Stimulated activated CD8-positive, alpha-beta memory T cell treated with anti-CD3 and anti-CD28 coated beads, Interleukin-4, amount 100 ng/mL, for 1 hour (primary cell): ENCODE results near the gene DGKG.

Experiments used
- DNase-seq, 2 donors: peaks; one replicate each; pipeline ENCODE4 v3.0.0-alpha.2; 2020; ENCODE audit warnings: low read depth in 2 of 2, low spot score in 1 of 2

The DGKG gene

DNA sequence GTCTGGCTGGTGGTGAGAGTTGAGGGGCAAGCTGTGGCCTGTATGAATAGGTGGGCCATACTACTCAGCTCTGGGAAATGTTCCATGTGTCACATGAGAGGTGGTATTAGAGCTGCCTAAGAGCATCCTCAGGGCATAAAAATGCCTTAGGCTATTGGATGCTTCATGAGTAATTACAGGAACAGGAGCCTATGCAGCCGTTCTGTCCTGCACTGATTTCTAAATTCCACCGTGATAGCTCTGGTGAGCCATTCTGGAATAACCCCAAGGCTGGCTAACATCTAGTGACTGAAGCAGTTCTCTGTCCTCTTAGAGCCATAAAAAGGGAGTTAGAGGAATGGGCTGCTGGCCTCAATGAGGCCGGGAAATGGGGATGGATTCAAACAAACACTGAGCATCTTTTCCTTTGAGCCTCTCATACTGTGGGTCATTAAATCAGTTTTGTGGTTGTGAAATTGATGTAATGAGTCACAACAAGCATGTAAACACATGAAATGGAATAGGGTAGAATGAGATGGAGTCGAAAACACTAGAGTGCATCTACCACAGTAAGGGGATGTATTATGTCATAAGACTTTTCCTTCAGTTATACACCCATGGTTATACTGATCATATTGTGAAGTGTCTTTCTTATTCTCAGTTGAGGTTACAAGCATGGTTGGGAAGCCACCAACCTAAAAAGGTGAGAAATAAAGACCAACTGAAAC, 41.0 kb downstream of the DGKG start:
- no peak for DNase-seq

DNA sequence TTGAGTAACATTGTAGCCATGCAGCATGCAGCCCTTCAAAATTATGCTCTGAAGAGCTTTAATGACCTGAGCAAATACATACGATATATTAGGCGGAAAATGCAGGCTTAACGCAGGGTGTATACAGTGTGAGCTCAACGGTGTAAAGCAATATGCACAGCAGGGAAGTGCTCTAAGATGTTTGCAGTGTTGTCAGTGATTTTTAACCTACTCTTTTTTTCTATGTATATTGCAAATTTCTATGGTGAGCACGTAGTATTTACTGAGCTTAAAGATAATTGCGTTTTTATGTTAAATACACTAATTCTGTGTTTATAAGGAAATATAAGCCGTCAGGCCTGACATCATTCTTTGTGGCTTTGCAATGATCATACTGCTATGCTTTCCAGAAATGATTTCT, 42.1 kb downstream of the DGKG start:
- DNase-seq, result no peak

DNA sequence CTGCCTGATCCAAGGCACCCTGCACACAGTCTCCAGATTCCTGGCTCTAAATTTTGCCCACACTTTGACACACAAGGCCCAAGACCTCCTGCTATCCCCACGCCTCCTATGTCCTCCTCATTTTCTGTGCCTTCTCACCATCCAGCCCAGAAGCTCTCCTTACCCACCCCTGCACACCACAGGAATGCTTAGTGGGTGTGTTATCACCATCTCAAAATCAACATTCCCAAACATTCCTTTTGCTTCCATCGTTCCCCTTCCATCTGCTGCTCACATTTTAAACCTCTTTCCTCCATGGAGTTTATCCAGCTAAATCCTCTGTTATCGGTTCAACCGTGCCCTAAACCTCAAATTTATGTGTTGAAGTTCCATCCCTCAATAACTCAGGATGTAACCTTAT, 43.9 kb downstream of the DGKG start:
- DNase-seq, result no peak

DNA sequence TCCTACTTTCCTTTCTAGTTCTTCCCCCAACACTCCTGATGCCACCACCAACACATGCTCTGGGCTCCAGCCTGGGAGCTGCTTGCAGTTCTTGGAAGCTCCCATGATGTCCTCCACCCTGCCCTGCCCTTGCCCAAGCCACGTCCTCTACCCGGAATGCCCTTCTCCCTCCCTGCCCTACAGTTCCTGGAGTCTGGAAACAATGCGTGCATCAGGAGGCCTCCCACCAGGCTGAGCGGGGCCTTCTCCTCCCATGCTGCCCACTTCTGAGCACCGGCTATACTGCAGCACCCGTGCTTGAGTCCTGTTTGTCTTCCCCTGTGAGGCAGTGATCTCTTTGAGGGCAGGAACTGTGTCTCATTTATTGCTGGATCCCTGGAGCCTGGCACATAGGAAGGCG, 44.6 kb downstream of the DGKG start:
- no peak for DNase-seq

- DNase-seq, result no peak
These were observed 45.3 kb downstream of the DGKG start for GRCh38 chr3:186316666-186317260.

- DNase-seq, result no peak
These were observed 46.3 kb downstream of the DGKG start for GRCh38 chr3:186315581-186316354.

DNA sequence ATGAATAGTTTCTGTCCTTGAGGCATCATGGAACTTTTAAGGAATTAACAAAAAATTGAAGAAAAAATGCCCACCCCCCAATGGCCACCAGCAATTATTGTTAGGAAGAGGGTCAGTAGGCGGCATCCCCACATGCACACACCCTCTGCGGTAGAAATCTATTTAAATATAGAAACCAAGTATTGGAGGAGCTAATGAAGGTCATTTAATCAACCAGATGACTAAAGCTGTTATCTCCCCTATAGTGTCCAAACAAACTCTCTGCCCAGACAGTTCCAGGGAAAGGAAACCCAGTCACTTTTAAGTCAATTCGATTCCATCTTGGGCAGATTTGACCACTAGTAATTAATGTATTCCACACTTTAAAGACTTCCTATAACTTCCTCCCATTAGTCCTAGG, 47.1 kb downstream of the DGKG start:
- no peak for DNase-seq

DNA sequence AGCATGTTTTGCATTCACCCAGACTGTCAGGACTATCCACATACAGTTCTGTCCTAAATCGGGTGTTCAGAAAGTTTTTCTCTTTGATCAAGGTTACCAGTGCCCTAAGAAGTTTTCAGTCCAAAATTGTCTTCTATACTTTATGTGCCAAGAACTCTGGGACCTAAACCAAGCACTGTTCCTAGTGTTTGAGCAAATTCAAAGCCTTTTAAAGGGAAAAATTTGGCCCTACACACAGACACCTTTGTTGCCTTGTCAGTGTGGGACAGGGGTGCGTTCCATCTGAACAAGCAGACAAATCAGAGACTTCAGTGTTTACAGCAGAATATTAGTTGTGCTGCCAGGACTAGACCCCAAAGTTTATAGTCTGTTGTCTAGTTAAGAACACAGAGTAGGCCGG, 50.6 kb downstream of the DGKG start:
- no peak for DNase-seq

DNA sequence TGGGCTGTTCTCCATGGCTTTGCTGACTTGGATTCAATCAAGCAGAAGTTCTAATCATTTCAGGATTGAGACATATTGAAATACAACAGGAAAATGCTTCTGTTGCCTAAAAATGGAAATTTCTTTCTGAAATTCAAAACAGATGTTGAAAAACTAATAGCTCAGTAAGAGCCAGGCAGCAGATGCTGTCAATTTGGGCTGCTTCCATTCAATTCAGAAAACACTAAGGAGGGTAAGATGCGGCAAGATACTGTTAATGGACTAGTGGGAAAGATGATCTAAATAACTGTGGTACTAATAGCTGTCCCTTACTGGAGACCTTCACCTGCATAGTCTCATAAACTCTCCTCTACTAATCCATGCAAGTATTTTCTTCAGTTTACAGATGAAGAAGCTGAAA, 53.5 kb downstream of the DGKG start:
- no peak for DNase-seq

GRCh38 chr3:186307594-186308221, 54.3 kb downstream of the DGKG start:
- no peak for DNase-seq

- no peak for DNase-seq
These were observed 56.7 kb downstream of the DGKG start for GRCh38 chr3:186305286-186305685.

- DNase-seq, result no peak
These were observed 58.1 kb downstream of the DGKG start for GRCh38 chr3:186303965-186304364.

- DNase-seq, result no peak
These were observed 62.7 kb downstream of the DGKG start for GRCh38 chr3:186299327-186299726.

DNA sequence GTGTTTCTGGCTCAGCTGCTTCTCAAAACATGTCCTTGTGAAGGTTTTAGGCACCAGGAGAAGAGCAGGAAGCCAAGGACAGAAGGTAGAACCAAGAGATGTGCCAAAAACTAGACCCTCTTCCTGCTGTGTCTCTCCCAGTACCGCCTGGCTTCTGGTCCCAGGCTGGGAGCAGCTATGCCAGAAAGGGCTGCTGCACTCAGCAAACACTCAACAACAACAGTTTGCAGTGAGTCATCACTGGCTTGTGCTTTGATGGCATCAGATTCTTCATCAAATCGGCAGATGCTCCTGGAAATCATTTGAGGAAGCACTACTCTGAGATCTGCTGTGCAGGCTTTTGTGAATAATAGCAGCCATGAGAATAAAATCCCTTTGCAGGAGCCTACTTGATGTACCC, 63.2 kb downstream of the DGKG start:
- DNase-seq, result no peak

GRCh38 chr3:186290796-186291195, 71.2 kb downstream of the DGKG start:
- DNase-seq, result no peak

DNA sequence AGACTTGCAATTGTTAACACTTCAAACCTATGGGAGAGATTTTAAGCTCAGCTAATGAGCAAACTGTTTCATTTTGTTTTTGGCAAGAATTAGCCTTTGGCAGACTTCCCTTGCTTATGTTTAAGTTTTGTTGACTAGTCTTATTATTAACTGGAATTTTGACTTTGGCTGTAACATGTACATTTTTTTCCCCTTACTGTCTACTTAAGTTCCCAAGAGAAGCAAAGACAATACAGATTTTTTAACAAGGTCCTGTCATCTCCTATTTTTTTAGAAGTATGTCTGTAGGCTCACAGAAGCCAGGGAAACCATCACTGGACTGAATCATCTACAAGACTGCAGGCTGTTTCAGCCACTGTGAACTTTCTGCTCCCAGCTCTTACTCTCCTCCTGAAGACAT, 74.3 kb downstream of the DGKG start:
- no peak for DNase-seq

- no peak for DNase-seq
These were observed 75.9 kb downstream of the DGKG start for GRCh38 chr3:186286114-186286513.

DNA sequence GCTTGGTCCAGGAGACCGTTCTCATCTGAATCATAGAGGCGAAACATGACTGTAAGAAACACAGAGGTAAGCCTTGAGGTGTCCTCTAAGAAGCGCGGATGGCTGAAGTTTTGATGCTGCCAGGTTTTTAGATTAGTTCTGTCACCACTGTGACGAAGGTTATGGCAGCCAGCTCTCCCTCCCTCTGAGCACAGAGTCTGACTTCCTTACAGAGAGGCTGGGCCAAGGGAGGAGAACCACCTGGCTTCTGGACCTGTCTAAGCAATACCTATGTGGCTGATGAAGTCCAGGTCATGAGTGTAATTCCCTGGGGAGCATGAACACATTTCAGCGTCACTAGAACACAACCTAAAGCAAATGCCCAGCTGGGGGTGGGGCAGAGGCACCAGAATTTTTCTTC, 77.4 kb downstream of the DGKG start:
- no peak for DNase-seq

- no peak for DNase-seq
These were observed 77.7 kb downstream of the DGKG start for GRCh38 chr3:186284349-186284652.

- DNase-seq, result no peak
These were observed 78.2 kb downstream of the DGKG start for GRCh38 chr3:186283651-186284348.

- no peak for DNase-seq
These were observed 78.9 kb downstream of the DGKG start for GRCh38 chr3:186283096-186283495.

DNA sequence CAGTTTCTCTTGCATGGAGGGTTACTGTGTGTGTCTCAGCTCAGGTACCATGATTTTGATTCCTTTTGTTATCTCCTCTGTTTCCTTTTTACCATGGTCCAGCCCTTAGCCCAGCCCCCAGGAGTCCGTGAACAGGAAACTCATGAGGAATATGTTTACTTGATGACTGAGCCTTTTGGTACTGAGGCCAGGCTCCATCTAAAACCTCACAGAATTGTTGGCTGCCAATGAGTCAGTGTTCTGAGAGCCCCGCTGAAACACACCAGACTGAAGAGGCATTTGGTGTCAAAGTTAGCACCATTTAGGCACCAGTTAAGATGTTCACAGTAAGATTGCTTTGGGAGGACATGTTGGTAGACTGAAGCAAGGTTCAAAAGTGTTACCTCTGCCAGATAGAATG, 80.9 kb downstream of the DGKG start:
- no peak for DNase-seq
